ENCODE measurements around the gene PHLPP1.

The PHLPP1 gene

GRCh38 chr18:62986490-62986889 is 271.1 kb downstream of the PHLPP1 start:
- H3K9ac ChIP-seq (ENCODE audit: low read length) = no peak overlapping the region
- H3K4me3 ChIP-seq (ENCODE audit: insufficient read depth, low read length, poor library complexity, severe bottlenecking) = no peak overlapping the region
- H3K36me3 ChIP-seq (ENCODE audit: low read length) = no peaks in the 10 kb centered on the region
- no peaks in the 10 kb centered on the region for H3K27me3 ChIP-seq (ENCODE audit: low read length)
- no peaks in the 10 kb centered on the region for H3K9me3 ChIP-seq (ENCODE audit: insufficient read depth, low read length)
- no peaks in the 10 kb centered on the region for H4K20me1 ChIP-seq (ENCODE audit: low read depth, low read length)
- H2AFZ ChIP-seq (ENCODE audit: low read depth, low read length, severe bottlenecking) = no peak overlapping the region
- no peaks in the 10 kb centered on the region for H3K9me2 ChIP-seq (replicated peaks; ENCODE audit: insufficient read depth, low read length)
- TF ChIP-seq CTCF (IDR thresholded peaks at IDR 0.05; ENCODE audit: insufficient read depth, low read length, poor library complexity, severe bottlenecking) = no peak
- no peak for TF ChIP-seq EZH2phosphoT487 (conservative IDR thresholded peaks at IDR 0.05; ENCODE audit: low read length)
- H3K27ac ChIP-seq (ENCODE audit: low read depth, low read length) = no peak overlapping the region
- H3K79me2 ChIP-seq (ENCODE audit: insufficient read depth, low read length) = no peaks in the 10 kb centered on the region
- H3F3A ChIP-seq (ENCODE audit: insufficient read depth) = no peaks in the 10 kb centered on the region
- H3K4me2 ChIP-seq (ENCODE audit: low read depth, low read length, poor library complexity, severe bottlenecking) = no peak overlapping the region

- Histone ChIP-seq H3K4me3 (ENCODE audit: insufficient read depth, low read length, poor library complexity, severe bottlenecking) (no peak overlapping the region), H3K27me3 (ENCODE audit: low read length) (no peaks in the 10 kb centered on the region), H3K36me3 (ENCODE audit: low read length) (no peaks in the 10 kb centered on the region), H3K4me2 (ENCODE audit: low read depth, low read length, poor library complexity, severe bottlenecking) (no peak overlapping the region), H3K79me2 (ENCODE audit: insufficient read depth, low read length) (no peaks in the 10 kb centered on the region), H3K9ac (ENCODE audit: low read length) (no peak overlapping the region), H2AFZ (ENCODE audit: low read depth, low read length, severe bottlenecking) (no peak overlapping the region), H3K9me2 (replicated peaks; ENCODE audit: insufficient read depth, low read length) (no peaks in the 10 kb centered on the region), H3F3A (ENCODE audit: insufficient read depth) (no peaks in the 10 kb centered on the region), H3K9me3 (ENCODE audit: insufficient read depth, low read length) (no peaks in the 10 kb centered on the region), H3K27ac (ENCODE audit: low read depth, low read length) (no peak overlapping the region), H4K20me1 (ENCODE audit: low read depth, low read length) (no peaks in the 10 kb centered on the region)
- TF ChIP-seq EZH2phosphoT487 (conservative IDR thresholded peaks at IDR 0.05; ENCODE audit: low read length) = no peak
- no peak for TF ChIP-seq CTCF (IDR thresholded peaks at IDR 0.05; ENCODE audit: insufficient read depth, low read length, poor library complexity, severe bottlenecking)
Observed at GRCh38 chr18:62987055-62987830, 271.9 kb downstream of the PHLPP1 start.

- Histone ChIP-seq H3K9me3 (ENCODE audit: insufficient read depth, low read length) (no peaks in the 10 kb centered on the region), H4K20me1 (ENCODE audit: low read depth, low read length) (no peaks in the 10 kb centered on the region), H3K4me2 (ENCODE audit: low read depth, low read length, poor library complexity, severe bottlenecking) (no peak overlapping the region), H3K79me2 (ENCODE audit: insufficient read depth, low read length) (no peaks in the 10 kb centered on the region), H3K27ac (ENCODE audit: low read depth, low read length) (no peak overlapping the region), H3K4me3 (ENCODE audit: insufficient read depth, low read length, poor library complexity, severe bottlenecking) (no peak overlapping the region), H3F3A (ENCODE audit: insufficient read depth) (no peaks in the 10 kb centered on the region), H3K9ac (ENCODE audit: low read length) (no peak overlapping the region), H3K36me3 (ENCODE audit: low read length) (no peaks in the 10 kb centered on the region), H2AFZ (ENCODE audit: low read depth, low read length, severe bottlenecking) (no peak overlapping the region), H3K27me3 (ENCODE audit: low read length) (no peaks in the 10 kb centered on the region), H3K9me2 (replicated peaks; ENCODE audit: insufficient read depth, low read length) (no peaks in the 10 kb centered on the region)
- TF ChIP-seq EZH2phosphoT487 (conservative IDR thresholded peaks at IDR 0.05; ENCODE audit: low read length) (no peak), CTCF (IDR thresholded peaks at IDR 0.05; ENCODE audit: insufficient read depth, low read length, poor library complexity, severe bottlenecking) (no peak)
Observed at GRCh38 chr18:62987859-62988258, 272.5 kb downstream of the PHLPP1 start.
